Measurements from ENCODE around the gene SLC22A23.

DNA sequence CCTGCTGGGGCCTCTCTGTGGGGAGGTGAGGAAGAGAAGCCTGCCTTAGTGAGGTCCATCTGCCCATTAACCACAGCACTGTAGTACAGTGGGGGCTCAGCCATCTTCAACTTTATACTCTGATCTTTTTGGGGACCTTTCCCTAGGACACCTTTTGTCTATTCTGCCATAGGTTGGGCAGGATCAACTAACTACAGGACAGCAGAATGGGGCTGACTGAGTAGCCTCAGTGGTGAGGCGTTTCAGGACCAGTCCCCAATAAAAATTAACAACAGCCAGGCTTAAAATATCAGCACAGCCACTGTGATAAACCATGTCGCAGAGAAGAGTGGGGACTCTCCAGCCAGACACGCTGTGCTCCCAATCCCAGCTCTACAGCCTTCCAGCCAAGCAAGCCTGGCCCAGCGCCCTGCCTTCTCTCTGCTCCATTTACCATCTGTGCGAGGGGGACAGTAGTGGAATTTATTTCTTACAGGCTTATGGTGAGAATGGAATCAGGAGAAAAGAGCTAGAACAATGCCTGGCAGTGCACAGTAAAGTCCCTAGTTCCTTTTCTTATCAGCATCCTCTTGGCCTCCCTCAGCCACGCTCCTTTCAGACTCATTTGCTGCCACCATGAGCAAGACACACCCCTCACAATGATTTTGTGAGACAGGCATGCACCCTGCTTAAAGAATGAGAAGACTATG lies 75.5 kb downstream of the SLC22A23 start:
- TF ChIP-seq, protein P1, sequence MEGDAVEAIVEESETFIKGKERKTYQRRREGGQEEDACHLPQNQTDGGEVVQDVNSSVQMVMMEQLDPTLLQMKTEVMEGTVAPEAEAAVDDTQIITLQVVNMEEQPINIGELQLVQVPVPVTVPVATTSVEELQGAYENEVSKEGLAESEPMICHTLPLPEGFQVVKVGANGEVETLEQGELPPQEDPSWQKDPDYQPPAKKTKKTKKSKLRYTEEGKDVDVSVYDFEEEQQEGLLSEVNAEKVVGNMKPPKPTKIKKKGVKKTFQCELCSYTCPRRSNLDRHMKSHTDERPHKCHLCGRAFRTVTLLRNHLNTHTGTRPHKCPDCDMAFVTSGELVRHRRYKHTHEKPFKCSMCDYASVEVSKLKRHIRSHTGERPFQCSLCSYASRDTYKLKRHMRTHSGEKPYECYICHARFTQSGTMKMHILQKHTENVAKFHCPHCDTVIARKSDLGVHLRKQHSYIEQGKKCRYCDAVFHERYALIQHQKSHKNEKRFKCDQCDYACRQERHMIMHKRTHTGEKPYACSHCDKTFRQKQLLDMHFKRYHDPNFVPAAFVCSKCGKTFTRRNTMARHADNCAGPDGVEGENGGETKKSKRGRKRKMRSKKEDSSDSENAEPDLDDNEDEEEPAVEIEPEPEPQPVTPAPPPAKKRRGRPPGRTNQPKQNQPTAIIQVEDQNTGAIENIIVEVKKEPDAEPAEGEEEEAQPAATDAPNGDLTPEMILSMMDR (conservative IDR thresholded peaks at IDR 0.05; ENCODE audit: low read length), result no peak
- TF ChIP-seq EZH2phosphoT487 (IDR thresholded peaks at IDR 0.05; ENCODE audit: borderline replicate concordance, low read depth, low read length), result no peak
